ENCODE data around the gene GNAL.

DNA sequence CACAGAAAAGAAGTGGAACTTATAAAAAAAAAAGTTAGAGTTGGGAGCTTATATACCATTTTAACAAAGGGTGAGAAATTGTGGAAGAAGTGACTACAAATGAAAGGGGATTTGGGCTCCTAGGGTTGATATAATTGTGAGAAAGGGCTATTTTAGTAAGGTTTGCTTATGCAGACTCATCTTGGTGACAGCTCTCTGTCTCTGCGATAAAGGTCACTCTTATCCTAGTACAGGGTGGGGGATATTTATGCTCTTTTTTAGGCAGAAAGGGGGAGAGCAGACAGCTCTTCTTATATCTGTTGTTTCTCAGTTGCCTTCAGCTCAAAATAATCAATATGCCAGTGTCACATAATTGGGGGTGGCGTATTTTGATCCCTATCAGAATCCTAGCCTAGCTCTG, 130.9 kb downstream of the GNAL start:
- TF ChIP-seq, protein P1, sequence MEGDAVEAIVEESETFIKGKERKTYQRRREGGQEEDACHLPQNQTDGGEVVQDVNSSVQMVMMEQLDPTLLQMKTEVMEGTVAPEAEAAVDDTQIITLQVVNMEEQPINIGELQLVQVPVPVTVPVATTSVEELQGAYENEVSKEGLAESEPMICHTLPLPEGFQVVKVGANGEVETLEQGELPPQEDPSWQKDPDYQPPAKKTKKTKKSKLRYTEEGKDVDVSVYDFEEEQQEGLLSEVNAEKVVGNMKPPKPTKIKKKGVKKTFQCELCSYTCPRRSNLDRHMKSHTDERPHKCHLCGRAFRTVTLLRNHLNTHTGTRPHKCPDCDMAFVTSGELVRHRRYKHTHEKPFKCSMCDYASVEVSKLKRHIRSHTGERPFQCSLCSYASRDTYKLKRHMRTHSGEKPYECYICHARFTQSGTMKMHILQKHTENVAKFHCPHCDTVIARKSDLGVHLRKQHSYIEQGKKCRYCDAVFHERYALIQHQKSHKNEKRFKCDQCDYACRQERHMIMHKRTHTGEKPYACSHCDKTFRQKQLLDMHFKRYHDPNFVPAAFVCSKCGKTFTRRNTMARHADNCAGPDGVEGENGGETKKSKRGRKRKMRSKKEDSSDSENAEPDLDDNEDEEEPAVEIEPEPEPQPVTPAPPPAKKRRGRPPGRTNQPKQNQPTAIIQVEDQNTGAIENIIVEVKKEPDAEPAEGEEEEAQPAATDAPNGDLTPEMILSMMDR (tag by site-specific recombination; IDR thresholded peaks at IDR 0.05): no peak
- no peak for TF ChIP-seq SALL2 (tag by site-specific recombination; IDR thresholded peaks at IDR 0.05; ENCODE audit: borderline replicate concordance)
- no peak for TF ChIP-seq ZBTB49 (tag by site-specific recombination; IDR thresholded peaks at IDR 0.05; ENCODE audit: low read depth)
- TF ChIP-seq ZNF510 (tag by site-specific recombination; IDR thresholded peaks at IDR 0.05; ENCODE audit: insufficient replicate concordance): no peak
- TF ChIP-seq ZFP3 (tag by site-specific recombination; IDR thresholded peaks at IDR 0.05; ENCODE audit: low read depth): no peak
- TF ChIP-seq ZBTB1 (tag by site-specific recombination; IDR thresholded peaks at IDR 0.05): no peak
- TF ChIP-seq YY1 (tag by site-specific recombination; IDR thresholded peaks at IDR 0.05): no peak
- no peak for TF ChIP-seq ZBTB26 (tag by site-specific recombination; optimal IDR thresholded peaks at IDR 0.05)
- TF ChIP-seq PBX3 (CRISPR knock-in tag; IDR thresholded peaks at IDR 0.05): no peak
- TF ChIP-seq ZNF366 (tag by site-specific recombination; conservative IDR thresholded peaks at IDR 0.05): no peak
- no peak for TF ChIP-seq ZNF626 (tag by site-specific recombination; IDR thresholded peaks at IDR 0.05)
- TF ChIP-seq ZNF292 (tag by site-specific recombination; IDR thresholded peaks at IDR 0.05; ENCODE audit: borderline replicate concordance, low read depth): no peak
- no peak for TF ChIP-seq PRDM1 (tag by site-specific recombination; IDR thresholded peaks at IDR 0.05)
- no peak for TF ChIP-seq ZBTB7A (tag by site-specific recombination; IDR thresholded peaks at IDR 0.05; ENCODE audit: low read depth)

Measured in HEK293 (cell line).